Large intestine (tissue), 3 donors: ENCODE results near the gene MYLK3. TPM values are rescaled to one million over a fixed set of nuclear protein-coding genes. Genes with fewer than 3 reads are reported as not detected.

Source experiments
- DNase-seq, 2 donors: peaks; one replicate each; pipeline versions ENCODE4 v3.0.0 to v3.0.0-alpha.2; 2013
- H3K27ac ChIP-seq: one replicate; pipeline ENCODE4 v1.5.1; 2013; ENCODE audit warnings: low read length
- H3K27me3 ChIP-seq: 2 replicates; pipeline ENCODE4 v1.6.1; 2013; ENCODE audit warnings: low read length; ENCODE audit not compliant: control insufficient read depth, insufficient read depth
- H3K36me3 ChIP-seq: 2 replicates; pipeline ENCODE4 v1.6.1; 2013; ENCODE audit warnings: low read length; ENCODE audit not compliant: control insufficient read depth, insufficient read depth
- H3K4me1 ChIP-seq: one replicate; pipeline ENCODE4 v1.6.1; 2013; ENCODE audit warnings: low read length; ENCODE audit not compliant: control insufficient read depth, insufficient read depth
- H3K4me3 ChIP-seq: one replicate; pipeline ENCODE4 v1.5.1; 2013; ENCODE audit warnings: low read length
- H3K9me3 ChIP-seq: one replicate; pipeline ENCODE4 v1.6.1; 2013; ENCODE audit warnings: mild to moderate bottlenecking, low read depth, low read length, moderate library complexity; ENCODE audit not compliant: control insufficient read depth
- WGBS: methylation state at CpG from one replicate; pipeline ENCODE4 v1.1.5; 2013; ENCODE audit warnings: low lambda C conversion rate; ENCODE audit not compliant: insufficient coverage; 5-methylcytosine and 5-hydroxymethylcytosine counted together
- polyA plus RNA-seq: library from polyadenylated mRNA; unstranded; fragments of 120-200 nt; gene quantifications from one replicate; pipeline ENCODE4 v1.2.1, GENCODE V29; 2013

Gene MYLK3
- polyA plus RNA-seq, 1 donor, result 0.16 TPM

GRCh38 chr16:46737621-46738214 lies 10.4 kb downstream of the MYLK3 start:
- H3K9me3 ChIP-seq, result no peaks in the 10 kb centered on the region
- no peaks in the 10 kb centered on the region for H3K27me3 ChIP-seq
- WGBS, result no CpG with 5 or more reads among the region's 14 CpGs
- H3K4me1 ChIP-seq, result no peaks in the 10 kb centered on the region
- no peaks in the 10 kb centered on the region for H3K36me3 ChIP-seq
- no peak overlapping the region for H3K4me3 ChIP-seq
- H3K27ac ChIP-seq, result no peak overlapping the region
- no peak for DNase-seq

GRCh38 chr16:46736695-46737094 lies 11.4 kb downstream of the MYLK3 start:
- DNase-seq, result no peak
- Histone ChIP-seq H3K9me3 (no peaks in the 10 kb centered on the region), H3K27ac (no peak overlapping the region), H3K4me1 (no peaks in the 10 kb centered on the region), H3K27me3 (no peaks in the 10 kb centered on the region), H3K4me3 (no peak overlapping the region), H3K36me3 (no peaks in the 10 kb centered on the region)
- WGBS, result no CpG with 5 or more reads among the region's 12 CpGs

- H3K27ac ChIP-seq, result no peak overlapping the region
- H3K27me3 ChIP-seq, result no peaks in the 10 kb centered on the region
- no CpG with 5 or more reads among the region's 9 CpGs for WGBS
- no peaks in the 10 kb centered on the region for H3K9me3 ChIP-seq
- no peaks in the 10 kb centered on the region for H3K36me3 ChIP-seq
- no peak overlapping the region for H3K4me3 ChIP-seq
- no peak for DNase-seq
- H3K4me1 ChIP-seq, result no peaks in the 10 kb centered on the region
These were observed 14.8 kb downstream of the MYLK3 start for GRCh38 chr16:46733319-46733830.

GRCh38 chr16:46732561-46732960 lies 15.6 kb downstream of the MYLK3 start:
- Histone ChIP-seq H3K36me3 (no peaks in the 10 kb centered on the region), H3K27ac (no peak overlapping the region), H3K4me1 (no peaks in the 10 kb centered on the region), H3K9me3 (no peaks in the 10 kb centered on the region), H3K4me3 (no peak overlapping the region), H3K27me3 (no peaks in the 10 kb centered on the region)
- DNase-seq, result no peak
- WGBS, result 100% methylated on average over 2 of the region's 4 CpGs

- no peak for DNase-seq
- Histone ChIP-seq H3K4me3 (no peak overlapping the region), H3K9me3 (no peaks in the 10 kb centered on the region), H3K36me3 (no peaks in the 10 kb centered on the region), H3K27ac (no peak overlapping the region), H3K4me1 (no peaks in the 10 kb centered on the region), H3K27me3 (no peaks in the 10 kb centered on the region)
- WGBS, result no CpG with 5 or more reads among the region's 23 CpGs
These were observed 16.2 kb downstream of the MYLK3 start for GRCh38 chr16:46731691-46732555.

- WGBS, result no CpG with 5 or more reads among the region's 17 CpGs
- H3K4me3 ChIP-seq, result no peak overlapping the region
These were observed 17.1 kb downstream of the MYLK3 start for GRCh38 chr16:46730801-46731690.

GRCh38 chr16:46730126-46730525 lies 18.0 kb downstream of the MYLK3 start:
- no peaks in the 10 kb centered on the region for H3K36me3 ChIP-seq
- no peaks in the 10 kb centered on the region for H3K9me3 ChIP-seq
- no peak for DNase-seq
- no peak overlapping the region for H3K27ac ChIP-seq
- no peak overlapping the region for H3K4me3 ChIP-seq
- no peaks in the 10 kb centered on the region for H3K4me1 ChIP-seq
- no peaks in the 10 kb centered on the region for H3K27me3 ChIP-seq
- WGBS, result no CpG with 5 or more reads among the region's 8 CpGs

More at GRCh38 chr16:46730801-46731690, 17.1 kb downstream of the MYLK3 start:
- Histone ChIP-seq H3K36me3 (no peaks in the 10 kb centered on the region), H3K27me3 (no peaks in the 10 kb centered on the region), H3K9me3 (no peaks in the 10 kb centered on the region), H3K27ac (no peak overlapping the region), H3K4me1 (no peaks in the 10 kb centered on the region)
- no peak for DNase-seq

- Histone ChIP-seq H3K36me3 (no peaks in the 10 kb centered on the region), H3K4me1 (no peaks in the 10 kb centered on the region), H3K9me3 (no peaks in the 10 kb centered on the region), H3K27ac (no peak overlapping the region), H3K4me3 (no peak overlapping the region), H3K27me3 (no peaks in the 10 kb centered on the region)
- no CpG with 5 or more reads among the region's 7 CpGs for WGBS
- no peak for DNase-seq
These were observed 18.7 kb downstream of the MYLK3 start for GRCh38 chr16:46729326-46729995.

GRCh38 chr16:46728806-46729205 lies 19.3 kb downstream of the MYLK3 start:
- no peaks in the 10 kb centered on the region for H3K27me3 ChIP-seq
- H3K4me1 ChIP-seq, result no peaks in the 10 kb centered on the region
- no peak overlapping the region for H3K27ac ChIP-seq
- no peak overlapping the region for H3K4me3 ChIP-seq
- WGBS, result no CpG with 5 or more reads among the region's 14 CpGs
- no peaks in the 10 kb centered on the region for H3K36me3 ChIP-seq
- H3K9me3 ChIP-seq, result no peaks in the 10 kb centered on the region
- no peak for DNase-seq

GRCh38 chr16:46727630-46728029 lies 20.5 kb downstream of the MYLK3 start:
- H3K4me1 ChIP-seq, result no peaks in the 10 kb centered on the region
- no peaks in the 10 kb centered on the region for H3K36me3 ChIP-seq
- no peaks in the 10 kb centered on the region for H3K9me3 ChIP-seq
- H3K27me3 ChIP-seq, result no peaks in the 10 kb centered on the region
- H3K4me3 ChIP-seq, result no peak overlapping the region
- no peak for DNase-seq
- no CpG with 5 or more reads among the region's 9 CpGs for WGBS
- no peak overlapping the region for H3K27ac ChIP-seq
